IPS DF 19.7 (cell line): ENCODE data around the gene ALG12.

ENCODE experiments used
- DNase-seq: peaks from one replicate; pipeline ENCODE4 v3.0.0-alpha.2; 2013; ENCODE audit warnings: low read depth, low spot score

The ALG12 gene

DNA sequence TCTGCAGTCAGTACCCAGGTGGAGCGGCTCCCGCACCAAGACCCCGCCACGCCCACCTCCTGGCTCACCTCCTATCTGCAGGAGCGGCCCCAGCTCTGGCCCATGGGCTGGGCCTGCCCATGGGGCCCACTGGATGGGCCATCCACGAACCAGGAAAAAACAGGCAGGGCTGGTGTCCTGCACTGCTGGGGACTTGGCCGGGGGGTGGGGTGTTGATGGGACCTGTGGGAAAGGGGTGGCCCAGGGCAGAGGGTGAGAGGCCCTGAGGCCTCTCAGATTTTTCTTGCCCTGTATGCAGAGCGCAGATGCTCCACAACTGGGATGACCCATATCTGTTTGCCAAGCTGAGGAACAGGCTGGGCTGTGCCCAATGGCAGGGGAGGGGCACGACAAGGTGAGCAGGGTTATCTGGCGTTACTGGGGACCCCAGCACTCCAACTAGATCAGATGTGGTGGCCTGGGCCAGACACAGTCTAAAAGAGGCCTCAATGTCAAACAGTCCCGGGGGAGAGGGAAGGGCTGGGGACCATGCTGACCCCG, 39.7 kb upstream of the ALG12 start:
- DNase-seq = no peak

DNA sequence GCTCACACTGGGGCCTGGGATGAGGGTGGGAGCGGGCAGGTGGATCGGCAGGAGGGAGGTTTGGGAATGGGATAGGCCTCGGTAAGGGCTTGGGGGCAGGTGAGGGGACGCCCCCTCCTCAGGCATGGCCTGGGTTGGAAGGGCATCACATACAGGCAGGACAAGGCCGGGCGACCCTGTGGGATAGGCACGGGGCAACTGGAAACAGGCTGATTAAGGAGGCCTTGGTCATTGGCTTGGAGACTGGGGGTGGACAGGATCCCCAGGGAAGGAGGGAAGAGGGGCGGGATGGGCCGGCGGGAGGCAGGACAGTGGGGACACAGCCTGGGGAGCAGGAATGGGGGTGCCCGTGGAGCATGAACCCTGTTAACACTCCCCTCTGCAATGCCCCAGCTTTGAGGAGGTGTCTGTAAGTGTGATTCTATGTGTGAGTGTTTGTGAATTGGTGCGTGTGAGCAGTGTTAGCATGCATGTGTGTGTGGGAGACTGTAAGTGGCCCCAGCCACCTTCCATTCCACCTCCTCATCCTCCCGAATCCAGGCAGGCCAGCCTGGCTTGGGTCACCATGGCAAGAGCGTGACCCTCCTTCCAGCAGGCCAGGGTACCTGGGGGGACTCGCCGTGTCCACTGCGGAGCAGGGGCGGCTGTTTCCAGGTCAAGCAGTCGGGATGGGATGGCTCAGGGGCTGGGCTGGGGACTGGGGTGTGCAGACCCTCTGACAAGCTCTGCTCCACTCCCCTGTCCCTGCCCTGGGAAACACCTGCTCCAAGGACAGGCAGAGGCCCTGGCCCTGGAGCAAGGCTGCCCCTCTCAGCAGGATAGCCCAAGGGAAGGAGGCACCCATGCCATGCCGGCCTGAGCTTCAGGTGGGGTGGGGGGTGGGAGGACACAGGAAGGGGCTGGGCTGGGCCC, 38.9 kb upstream of the ALG12 start:
- no peak for DNase-seq

DNA sequence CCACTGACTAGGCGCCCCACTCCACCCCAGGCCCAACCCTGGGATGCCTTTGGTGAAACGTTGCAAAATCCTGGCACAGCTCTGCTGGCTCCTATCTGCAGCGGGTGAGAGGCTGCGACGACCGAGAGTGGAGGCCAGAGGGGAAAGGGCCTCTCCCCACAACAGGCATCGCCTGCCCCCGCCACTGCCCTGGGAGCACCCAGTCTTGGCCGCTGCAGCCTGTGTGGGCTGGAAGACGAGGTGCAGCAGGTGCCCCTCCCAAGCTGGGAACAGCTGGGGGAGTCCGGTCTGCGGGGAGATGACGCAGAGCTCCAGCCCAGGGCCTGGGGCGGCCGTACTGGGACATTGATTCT, 38.2 kb upstream of the ALG12 start:
- DNase-seq = no peak

DNA sequence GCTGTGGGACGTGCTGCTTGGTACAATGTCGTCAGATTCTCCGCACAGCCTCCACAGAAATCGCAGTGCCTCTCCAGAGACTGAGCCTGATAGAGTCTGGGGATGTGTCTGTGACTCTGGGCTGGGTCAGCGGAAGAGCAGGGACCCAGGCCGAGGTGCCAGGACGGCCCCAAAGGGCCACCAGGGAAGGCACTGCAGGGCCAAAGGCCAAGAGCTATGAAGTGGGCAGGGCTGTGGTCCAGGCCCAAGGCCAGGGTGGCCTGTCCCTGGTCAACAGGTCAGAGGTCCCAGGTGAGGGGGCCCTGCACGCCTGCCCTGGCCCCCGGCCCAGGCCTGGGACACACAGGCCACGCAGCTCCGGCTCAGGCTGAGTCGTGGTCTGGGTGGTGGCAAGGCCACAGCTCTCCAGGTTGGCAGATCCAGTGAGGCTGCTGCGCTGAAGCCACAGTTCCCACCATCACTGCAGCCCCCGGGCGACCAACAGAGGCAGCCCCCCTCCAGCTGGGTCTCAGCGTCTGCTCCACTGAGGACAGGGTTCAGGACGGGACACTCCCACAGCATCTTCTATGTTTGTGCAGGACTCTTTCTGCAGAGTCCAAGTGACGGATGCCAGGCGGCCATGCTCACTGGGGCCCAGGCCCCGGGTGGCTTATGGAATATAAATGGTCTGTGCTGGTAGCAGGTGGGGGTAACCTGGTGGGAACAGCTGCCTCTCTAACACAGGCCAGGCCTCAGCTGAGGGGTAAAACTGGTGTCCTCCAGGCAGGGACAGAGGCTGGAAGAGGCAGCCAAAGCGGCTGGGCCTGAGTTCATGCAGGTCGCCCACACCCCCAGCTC, 37.6 kb upstream of the ALG12 start:
- DNase-seq = no peak

DNA sequence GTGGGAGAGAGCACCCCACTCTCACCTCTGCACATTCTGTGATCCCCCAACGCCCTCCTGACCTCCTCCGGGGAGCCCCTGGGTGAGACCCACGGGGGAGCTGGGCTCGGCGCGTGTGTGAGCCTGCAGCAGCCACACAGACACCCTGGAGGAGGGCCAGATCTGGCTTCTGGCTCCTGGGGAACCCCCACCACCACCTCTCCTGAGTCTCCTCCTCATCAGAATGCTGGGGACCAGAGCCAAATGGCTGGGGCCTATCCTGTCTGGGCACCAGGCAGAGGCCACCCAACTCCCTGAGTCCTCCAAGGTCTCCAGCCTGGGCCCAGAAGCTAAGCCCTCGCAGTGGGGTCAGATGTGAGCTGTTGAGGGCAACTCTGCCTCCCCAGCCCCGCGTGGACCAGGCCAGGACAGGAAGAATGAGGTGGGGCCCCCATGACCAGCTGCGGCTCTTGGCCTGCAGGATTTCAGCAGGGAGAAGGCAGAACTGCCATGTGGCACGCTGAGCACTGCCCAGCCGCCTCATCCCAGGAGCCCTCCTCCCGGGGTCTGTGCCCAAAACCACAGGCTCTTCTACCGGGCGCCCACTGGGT, 36.8 kb upstream of the ALG12 start:
- no peak for DNase-seq

DNA sequence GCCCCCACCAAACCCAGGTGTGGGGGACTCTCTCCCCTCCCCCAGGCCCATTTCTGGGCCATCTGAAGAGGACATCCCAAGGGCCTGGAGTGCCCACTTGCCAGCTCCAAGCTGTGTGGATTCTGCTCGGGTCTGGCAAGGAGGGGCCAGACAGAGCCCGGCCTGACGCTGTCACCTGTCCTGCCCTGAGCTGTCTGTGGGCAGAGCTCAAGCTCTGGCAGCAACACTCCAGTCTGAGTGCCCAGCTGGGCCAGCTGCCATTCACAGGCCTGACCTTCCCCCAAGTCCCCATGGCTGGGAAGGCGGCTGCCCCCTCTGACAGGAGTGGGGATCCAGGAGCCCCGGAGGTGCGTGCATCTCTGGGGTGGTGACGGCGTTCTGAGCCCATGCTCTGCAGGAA, 36.1 kb upstream of the ALG12 start:
- DNase-seq = no peak

DNA sequence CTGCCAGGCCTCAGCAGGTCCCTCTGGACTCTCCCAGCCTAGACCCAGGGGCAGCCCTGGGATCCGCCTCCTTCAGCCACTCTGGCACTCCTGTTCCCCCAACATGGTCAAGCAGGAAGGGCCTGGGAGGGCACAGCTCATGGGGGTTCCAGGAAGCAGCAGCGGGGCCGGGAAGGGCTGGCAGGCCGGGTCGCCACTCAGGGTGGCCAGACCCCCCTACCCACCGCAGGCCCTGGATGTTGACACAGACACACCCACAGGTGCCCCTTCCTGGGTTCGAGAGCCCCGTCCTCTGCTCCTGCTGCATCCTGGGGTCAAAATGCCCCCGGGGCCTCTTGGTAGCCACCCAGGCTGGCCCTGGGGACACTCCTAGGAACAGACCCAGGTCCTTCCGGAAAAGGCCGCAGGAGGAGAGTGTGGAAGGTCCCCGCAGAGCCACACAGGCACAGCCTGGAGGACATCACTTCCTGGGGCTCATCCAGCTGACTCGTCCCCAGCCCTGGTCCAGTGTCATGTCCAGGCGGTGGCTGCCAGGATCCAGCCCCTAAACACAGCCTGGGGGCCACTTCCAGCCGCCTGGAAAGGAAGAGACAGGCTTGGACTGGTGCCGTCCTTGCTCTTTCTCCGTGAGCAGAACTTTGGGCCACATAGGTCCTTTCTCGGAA, 35.6 kb upstream of the ALG12 start:
- no peak for DNase-seq

DNA sequence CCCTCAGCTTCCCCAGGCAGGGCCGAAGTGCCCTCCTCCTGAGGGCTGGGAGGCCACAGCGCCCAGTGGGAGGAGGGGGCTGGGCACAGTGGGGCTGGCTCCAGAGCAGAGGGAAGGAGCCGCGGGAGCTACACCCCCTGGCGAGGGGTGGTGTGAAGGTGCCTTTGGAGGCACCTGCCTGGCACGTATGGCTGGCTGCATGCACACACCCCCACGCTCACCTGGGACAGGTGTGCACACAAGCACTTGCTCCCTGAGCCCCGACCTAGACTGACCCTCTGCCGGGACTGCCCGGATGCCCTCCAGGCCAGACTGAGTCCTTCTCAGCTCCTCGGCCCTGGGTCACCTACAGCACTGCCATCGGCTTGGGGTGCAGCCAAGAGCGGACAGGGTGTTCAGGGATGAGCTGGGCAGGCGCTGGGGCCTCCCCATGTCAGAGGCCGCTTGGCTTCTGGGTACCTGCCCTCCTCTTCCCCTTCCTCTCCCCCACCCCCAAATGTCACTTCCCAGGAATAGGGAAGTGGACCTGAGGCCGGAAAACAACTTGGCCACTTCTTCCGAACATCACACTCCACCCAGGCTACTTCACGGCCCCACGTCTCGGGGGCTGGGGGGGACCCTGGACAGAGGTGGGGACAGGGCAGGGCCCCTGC, 34.9 kb upstream of the ALG12 start:
- no peak for DNase-seq

DNA sequence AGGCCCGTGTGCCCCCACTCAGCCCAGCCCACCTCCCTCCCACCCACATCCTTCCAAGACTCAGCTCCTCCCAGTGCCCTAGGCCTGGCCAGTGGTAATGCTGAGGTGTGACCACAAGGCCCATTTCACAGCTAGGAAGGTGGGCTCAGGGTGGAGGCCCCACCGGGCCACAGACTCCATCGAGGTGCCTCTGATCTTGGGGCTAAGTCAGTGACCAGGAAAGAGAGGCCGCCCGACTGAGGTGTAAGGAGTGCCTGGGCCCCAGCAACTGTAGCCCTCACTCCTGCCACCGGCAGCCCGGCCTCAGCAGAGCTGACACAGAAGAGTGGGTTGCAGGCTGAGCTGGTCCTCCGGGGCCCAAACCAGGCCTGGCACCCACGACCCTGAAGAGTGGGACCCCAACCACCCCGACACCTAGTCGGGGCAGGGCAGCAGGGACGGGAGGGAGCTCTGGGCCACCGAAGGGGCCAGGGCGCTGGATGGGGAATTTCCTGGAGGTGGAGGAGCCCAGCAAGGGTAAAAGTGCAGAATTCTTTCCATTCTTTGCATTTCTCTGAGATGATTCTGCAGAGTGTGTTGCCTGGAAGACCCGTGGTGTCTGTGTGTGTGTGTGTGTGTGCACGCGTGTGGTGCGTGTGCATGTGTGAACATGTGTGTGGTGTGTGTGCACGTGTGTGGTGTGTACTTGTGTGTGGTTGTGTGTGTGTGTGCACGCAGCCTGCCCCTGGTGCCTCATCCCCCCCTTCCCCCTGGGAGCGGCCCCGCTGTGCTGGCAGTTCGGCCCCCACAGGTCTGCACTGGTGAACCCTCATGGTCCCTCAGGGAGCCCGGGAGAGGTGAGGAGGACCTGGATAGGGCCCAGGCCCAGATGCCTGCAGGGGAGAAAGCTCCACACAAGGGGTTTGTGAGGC, 34.0 kb upstream of the ALG12 start:
- DNase-seq = no peak

DNA sequence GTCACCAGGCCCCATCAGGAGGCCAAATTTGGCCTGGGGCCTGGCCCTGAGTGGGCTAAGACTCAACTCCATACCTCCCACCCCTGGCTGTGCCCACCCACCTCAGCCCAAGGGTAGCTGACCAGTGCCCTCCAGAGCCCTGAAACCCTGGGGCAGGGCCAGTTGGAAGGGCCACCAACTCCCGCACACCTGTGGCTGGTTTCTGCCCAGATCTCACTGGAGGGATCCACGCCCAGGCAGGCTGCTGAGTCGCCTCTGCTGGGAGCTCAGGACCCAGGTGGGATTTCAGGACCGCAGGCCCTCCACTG, 33.4 kb upstream of the ALG12 start:
- DNase-seq = no peak

DNA sequence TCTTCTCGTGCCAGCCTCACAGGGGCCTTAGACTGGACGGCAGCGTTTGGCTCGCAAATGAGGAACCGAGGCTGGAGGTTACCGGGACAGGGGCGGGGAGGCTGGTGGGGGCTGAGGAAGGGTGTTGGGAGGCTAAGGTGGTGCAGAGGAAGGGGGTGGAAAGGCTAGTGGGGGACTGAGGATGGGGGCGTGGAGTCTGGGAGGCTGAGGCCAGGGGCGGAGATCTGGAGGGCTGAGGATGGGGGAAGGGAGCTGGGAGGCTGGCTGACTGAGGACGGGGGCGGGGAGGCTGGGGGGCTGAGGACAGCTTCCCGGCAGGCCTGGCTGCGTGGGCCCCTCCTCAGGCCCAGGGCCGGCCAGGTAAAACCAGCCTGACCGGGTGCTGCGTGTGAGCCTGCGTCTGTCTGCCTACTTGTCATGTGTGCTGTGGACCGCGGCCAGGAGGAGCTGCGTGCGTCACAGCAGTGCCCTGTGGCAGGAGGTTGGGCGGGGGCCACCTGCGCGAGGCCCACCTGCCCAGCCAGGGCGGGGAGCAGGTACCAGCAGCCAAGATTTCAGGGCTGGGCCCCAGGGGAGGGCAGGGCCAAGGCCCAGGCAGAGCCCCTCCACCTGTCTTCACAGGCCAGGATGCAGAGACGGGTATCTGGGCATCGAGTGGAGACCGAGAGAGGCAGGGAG, 32.9 kb upstream of the ALG12 start:
- no peak for DNase-seq

DNA sequence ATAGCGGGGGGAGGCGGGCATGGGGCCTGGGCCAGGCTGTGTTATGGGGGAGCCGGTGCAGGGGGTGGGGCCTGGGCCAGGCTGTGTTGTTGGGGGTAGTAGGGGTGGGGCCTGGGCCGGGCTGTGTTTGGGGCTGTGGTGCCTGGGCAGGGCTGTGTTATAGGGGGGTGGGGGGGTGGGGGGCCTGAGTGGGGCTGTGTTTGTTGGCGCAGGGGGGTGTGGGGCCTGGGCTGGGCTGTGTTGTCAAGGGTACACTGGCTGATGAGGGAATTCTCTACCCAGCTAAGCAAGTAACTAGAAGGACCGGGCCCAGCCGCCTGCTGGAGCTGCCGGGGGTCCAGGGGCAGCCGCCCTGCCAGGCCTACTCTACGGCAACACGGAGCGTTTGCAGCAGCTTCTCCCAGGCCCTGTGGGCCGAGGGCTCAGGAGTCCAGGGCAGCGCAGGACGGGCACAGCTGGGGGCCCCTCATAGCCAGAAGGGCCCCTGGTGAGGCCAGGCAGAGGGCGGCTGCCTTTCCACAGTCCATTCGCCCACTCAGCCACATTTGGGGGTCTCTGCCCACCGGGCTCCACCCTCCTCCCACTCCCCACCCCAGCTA, 32.3 kb upstream of the ALG12 start:
- no peak for DNase-seq

DNA sequence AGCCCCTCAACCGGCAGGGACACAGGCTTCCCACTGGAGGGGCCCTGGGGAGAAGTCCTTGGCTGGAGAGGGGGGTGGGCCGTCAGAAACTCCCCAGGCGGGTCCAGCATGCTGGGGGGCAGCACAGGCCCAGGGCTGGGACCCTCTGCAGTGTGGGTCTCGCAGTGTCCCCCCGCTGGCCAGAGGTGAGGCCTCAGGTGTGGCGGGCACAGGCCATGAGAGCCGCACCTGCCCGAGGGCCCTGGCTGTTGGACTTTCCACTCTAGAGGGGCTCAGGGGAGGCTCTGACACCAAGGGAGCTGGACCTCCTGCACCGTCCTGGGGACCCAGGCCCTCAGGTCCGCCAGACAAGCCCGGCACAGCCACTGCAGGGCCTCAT, 31.7 kb upstream of the ALG12 start:
- DNase-seq = no peak

DNA sequence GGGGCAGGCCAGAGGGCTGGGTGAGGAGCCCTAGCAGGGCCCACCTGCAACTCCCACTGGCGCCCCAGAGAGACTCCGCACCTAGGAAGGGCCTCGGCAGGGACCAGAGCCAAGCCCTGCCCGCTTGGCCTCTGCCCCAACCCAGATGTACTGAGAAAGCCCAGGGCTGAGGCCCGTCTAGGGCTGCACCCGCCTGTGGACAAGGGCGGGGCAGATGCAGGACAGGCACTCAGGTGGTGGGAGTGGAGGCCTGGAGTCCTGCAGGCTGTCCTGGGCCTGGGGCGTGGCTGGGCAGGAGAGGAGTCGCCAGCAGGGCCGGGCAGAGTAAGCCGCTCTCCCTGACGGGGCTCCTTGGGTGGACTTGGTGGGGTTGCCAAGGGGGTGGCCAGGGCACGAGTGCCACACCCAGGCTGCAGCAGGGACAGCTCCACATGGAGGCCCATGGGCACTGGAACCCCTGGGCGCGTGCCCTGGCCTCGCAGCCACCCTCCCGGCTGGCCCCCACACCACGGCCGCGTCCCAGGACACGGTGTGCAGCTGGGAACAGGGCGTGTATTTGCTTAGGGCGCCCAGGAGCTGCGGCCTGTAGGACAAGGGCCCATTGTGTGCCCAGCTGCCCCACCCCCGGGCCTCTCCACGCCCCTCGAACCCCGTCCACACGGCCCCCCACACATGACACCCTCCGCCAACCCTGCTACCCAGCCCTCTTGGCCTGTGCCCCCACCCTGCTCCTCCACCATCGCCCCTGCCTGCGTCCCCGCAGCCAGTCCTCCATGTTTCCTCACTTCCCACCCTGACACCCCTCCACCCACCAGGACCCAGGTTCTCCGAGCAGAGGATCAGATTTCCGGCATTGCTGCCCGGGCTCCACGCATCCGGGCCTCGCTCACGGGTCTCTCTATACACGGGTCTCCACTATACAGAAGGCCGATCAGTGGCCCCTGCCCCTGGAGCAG, 31.0 kb upstream of the ALG12 start:
- DNase-seq = no peak

DNA sequence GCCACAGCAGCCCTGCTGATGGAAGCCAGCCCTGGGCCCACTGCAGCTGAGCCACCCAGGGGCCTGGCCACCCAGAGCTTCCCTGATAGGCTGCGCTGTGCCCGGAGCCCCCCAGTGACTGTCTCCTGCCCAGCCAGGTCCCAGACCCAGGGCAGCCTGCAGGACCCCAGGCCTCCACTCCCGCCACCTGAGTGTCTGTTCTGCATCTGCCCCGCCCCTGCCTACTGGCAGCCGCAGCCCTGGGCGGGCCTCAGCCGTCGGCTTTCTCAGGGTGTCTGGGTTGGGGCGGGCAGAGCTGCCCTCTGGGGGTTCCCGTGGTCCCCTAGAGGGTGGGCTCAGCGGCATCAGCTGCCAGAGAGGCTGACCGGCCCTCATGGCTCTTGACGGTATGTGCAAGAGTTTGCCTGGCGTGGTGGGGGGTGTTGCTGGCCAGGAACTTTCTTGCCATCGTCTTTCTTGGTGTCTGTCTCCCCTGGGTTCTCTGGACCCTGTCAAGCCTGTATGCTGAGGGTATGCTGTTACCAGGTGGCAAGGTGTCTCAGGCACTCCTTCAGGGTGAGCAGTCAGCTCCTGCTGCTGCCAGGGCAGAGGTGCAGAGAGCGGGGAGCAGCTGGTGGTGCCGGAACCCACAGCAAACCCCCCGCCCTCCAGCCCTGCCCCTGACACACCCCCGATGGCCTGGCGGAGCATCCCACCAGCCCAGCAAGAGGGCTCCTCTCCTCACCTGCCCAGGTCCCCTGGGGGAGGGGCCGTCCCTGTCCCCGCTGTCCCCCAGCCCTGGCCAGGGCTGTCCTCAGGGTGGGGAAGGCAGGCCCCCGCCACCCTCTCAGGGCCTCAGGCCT, 30.1 kb upstream of the ALG12 start:
- DNase-seq = no peak

DNA sequence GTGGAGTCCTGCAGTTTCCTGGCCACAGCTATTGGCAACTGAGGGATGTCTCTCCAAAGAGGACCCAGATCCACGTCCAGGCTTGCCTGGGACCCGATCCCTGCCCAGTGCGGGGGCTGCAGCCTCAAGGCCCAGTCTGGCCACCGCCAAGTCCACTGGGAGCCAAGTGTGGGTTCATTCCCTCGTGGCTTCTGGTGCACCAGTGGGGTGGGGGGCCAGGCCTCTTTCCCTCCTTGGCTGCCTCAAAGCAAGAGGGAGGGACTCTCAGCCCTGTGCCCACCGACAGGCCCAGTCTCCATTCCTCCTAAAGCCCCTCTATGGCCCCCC, 29.0 kb upstream of the ALG12 start:
- DNase-seq = no peak

DNA sequence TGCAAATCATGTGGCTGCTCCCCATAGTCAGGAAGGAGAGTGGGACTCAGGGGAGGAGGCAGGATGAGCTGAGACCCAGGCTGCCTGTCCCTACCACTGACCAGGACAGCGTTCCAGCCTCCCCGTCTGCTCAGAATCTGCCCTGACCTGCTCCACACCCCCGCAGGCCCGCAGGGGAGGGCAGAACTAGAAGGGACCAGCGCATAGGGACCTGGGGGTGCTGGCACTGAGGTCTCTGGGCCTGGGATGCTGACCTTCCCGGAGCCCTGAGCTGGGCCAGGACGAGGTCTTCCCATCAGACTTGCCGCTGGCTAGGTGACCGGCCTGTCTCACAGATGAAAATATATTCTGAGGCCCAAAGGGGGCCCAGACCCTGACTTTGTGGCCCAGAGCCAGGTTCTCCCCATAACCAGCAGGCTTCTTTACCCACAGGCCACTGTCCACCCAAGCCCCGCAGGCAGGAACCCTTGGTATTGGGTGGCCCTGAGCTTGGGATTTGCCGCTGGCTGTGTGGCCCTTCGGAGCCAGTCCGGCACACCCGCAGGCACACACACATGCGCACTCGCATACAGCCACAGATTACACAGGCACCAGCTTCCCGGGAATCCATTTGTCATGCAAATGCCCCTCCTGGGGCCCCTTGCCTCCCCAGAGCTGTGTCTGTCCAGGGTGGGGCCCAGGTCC, 28.5 kb upstream of the ALG12 start:
- DNase-seq = no peak
